GM12891 (cell line): ENCODE results near the gene ADAM10.
"Not testable (repeated sequence)": the region's sequence is repeated elsewhere in the genome, so short reads cannot be mapped to it uniquely, and the experiment has no call there.

ENCODE experiments used
- DNase-seq: peaks from one replicate; pipeline ENCODE4 v3.0.0; 2011; ENCODE audit warnings: low spot score; ENCODE audit not compliant: insufficient read length
- FAIRE-seq: peaks from 2 replicates; lab custom pipeline; 2011; peaks lifted over from hg19 to GRCh38; lab: Jason Lieb, UNC
- PAX5 ChIP-seq: IDR thresholded peaks from 2 replicates; pipeline ENCODE4 v1.6.1; 2011; ENCODE audit warnings: low read length, moderate library complexity, mild to moderate bottlenecking; ENCODE audit not compliant: insufficient read depth, severe bottlenecking
- POLR2A ChIP-seq: IDR thresholded peaks from 2 replicates; pipeline ENCODE4 v1.6.1; 2011; ENCODE audit warnings: low read depth, low read length, control low read depth
- POLR2AphosphoS5 ChIP-seq: IDR thresholded peaks from 2 replicates; pipeline ENCODE4 v1.6.1; 2011; ENCODE audit warnings: low read depth, low read length, control low read depth
- POU2F2 ChIP-seq: IDR thresholded peaks from 2 replicates; pipeline ENCODE4 v1.6.1; 2011; ENCODE audit warnings: low read depth, mild to moderate bottlenecking, control low read depth, low read length, moderate library complexity
- SPI1 ChIP-seq: IDR thresholded peaks from 2 replicates; pipeline ENCODE4 v1.6.1; 2011; ENCODE audit warnings: low read depth, low read length, control low read depth
- TAF1 ChIP-seq: IDR thresholded peaks from 2 replicates; pipeline ENCODE4 v1.6.1; 2011; ENCODE audit warnings: low read depth, low read length, control low read depth

ADAM10 gene

GRCh38 chr15:58628206-58628947, 121.1 kb downstream of the ADAM10 start:
- TF ChIP-seq SPI1, result no peak
- no peak for TF ChIP-seq PAX5
- no peak for TF ChIP-seq POU2F2
- no peak for TF ChIP-seq POLR2AphosphoS5
- no peak for TF ChIP-seq POLR2A
- DNase-seq (no peak), FAIRE-seq (peak; percentile 72)

- FAIRE-seq, result no peak
- DNase-seq, result no peak
- no peak for TF ChIP-seq POLR2A
- no peak for TF ChIP-seq POU2F2
- TF ChIP-seq PAX5, result no peak
- TF ChIP-seq POLR2AphosphoS5, result no peak
- no peak for TF ChIP-seq TAF1
- no peak for TF ChIP-seq SPI1
Measured at GRCh38 chr15:58627701-58628100, 121.8 kb downstream of the ADAM10 start.

DNA sequence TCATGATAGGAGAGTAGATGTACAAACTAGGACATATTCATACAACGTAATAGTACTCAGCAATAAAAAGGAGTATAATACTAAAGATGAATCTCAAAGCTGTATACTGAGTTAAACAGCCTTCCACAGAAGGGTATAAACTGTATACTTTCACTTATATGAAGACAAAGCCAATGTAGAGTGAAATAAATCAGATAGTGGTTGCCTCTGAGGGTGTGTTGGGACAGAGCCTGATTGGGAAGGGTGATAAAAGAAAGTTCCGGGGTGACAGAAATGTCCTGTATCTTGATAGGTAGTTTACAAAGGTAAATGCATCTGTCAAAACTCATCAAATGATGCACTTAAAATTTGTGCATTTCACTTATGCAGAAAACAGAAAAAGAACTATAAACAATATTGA, 122.5 kb downstream of the ADAM10 start:
- DNase-seq (no peak), FAIRE-seq (no peak)
- no peak for TF ChIP-seq SPI1
- TF ChIP-seq POLR2AphosphoS5, result no peak
- TF ChIP-seq POLR2A, result no peak
- no peak for TF ChIP-seq TAF1
- TF ChIP-seq POU2F2, result no peak
- no peak for TF ChIP-seq PAX5

- DNase-seq (no peak), FAIRE-seq (no peak)
- TF ChIP-seq POLR2A, result no peak
- TF ChIP-seq POLR2AphosphoS5, result no peak
- no peak for TF ChIP-seq TAF1
- no peak for TF ChIP-seq SPI1
- TF ChIP-seq POU2F2, result no peak
- no peak for TF ChIP-seq PAX5
Measured at GRCh38 chr15:58626378-58626777, 123.1 kb downstream of the ADAM10 start.

DNA sequence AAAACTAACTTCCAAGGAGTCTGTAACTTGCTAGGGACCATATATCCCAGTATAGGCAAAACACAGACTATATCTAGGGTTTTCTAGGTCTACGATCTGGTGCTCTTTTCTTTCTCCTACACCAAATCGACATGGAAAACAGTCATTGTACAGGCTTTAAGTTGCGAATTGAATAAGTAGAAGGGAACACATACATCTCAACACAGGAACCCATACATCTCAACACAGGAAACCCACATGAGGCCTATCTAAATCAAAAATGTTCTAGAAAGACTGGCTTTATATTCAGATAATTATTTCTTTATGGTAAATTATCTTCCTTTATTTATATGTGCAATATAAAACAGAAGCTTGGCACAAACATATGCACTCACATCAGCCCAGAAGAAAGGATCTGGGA, 126.6 kb downstream of the ADAM10 start:
- no peak for DNase-seq
- TF ChIP-seq PAX5 (no peak), POLR2A (no peak), POU2F2 (no peak), POLR2AphosphoS5 (no peak), SPI1 (no peak), TAF1 (no peak)
- no peak for FAIRE-seq

- DNase-seq, FAIRE-seq: not testable (repeated sequence)
Measured at GRCh38 chr15:58620268-58620667, 129.2 kb downstream of the ADAM10 start.

DNA sequence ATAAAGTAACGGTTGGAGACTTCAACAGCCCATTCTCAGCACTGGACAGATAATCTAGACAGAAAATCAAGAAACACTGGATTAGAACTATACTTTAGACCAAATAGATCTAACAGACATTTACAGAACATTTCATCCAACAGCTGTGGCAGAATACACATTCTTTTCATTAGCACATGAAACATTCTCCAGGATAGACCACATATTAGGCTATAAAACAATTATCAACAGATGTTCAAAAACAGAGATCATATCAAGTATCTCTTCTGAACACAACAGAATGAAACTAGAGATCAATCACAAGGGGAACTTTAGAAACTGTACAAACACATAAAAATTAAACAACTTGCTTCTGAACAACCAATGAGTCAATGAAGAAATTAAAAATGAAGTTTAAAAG, 133.3 kb downstream of the ADAM10 start:
- DNase-seq (no peak), FAIRE-seq (no peak)
- TF ChIP-seq POLR2A, result no peak
- TF ChIP-seq SPI1, result no peak
- TF ChIP-seq PAX5, result no peak
- no peak for TF ChIP-seq TAF1
- TF ChIP-seq POU2F2, result no peak
- TF ChIP-seq POLR2AphosphoS5, result no peak

DNA sequence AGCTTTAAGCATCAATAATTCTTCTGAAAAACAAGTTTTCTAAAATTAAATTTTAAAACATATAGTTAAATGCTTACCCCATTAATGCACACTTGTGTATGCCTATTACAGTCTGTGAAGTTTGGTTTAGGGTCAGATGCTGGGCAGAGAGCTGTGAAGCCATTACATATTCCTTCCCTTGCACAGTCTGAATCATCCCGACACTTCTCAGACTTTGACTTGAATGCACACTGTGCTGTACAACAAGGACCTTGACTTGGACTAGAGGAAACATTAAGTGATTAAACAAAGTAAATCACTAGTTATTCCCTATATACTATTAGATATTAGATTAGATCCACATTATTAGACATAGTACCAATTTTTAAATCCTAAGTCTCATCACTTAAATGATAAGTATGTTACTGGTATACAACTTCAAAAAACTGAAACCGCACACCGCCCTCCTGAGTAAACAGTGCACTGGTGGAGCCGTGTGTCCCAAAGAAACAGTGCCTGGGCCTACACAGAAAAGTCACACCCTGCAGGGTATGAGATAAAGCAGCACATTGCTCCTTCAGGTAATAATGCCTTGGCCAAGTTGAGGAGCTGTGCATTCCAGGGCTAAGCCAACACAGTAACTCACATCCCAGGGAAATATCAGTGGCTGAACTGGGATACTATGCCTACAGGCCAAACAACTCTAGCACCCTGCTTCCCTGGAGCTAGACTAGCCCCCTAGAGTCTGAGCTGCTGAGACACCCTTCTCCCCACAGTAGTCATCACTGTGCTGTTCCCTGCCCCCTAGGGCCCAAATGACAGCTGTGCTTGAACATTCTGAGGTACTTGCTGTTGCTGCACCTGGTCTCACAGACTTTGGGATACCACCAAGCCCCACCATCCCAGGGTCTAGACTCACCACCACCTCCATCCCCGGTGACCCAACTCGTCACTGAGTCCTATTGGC, 137.5 kb downstream of the ADAM10 start:
- TF ChIP-seq POLR2A (no peak), POLR2AphosphoS5 (no peak), TAF1 (no peak), SPI1 (no peak), PAX5 (no peak), POU2F2 (no peak)

DNA sequence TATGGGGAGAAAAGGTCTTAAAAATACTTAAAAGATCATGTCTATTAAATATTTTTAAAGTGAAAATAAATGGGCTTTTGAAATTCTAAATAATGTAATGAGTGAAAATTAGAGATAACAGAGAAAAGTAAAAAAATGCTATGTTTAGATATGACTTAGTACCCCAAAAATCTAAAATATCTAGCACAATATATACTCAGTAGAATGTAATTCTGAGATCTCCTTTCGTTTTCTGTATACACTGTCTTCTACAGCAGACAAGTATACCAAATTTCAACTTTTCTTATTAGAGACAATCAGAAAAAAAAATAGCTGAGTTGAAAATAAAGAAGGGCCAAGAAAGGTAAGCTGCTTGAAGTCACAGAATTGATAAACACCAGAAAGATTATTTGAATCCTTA, 140.8 kb downstream of the ADAM10 start:
- DNase-seq, result no peak
- FAIRE-seq, result no peak
- TF ChIP-seq POLR2A, result no peak

More for the DNA sequence above, 137.5 kb downstream of the ADAM10 start:
- DNase-seq, result no peak
- no peak for FAIRE-seq

- TF ChIP-seq POLR2A (no peak), POLR2AphosphoS5 (no peak), PAX5 (no peak), TAF1 (no peak), SPI1 (no peak), POU2F2 (no peak)
- no peak for DNase-seq
- no peak for FAIRE-seq
Measured at GRCh38 chr15:58608129-58608590, 141.3 kb downstream of the ADAM10 start.
